K562 (cell line): ENCODE data around the gene PAFAH2. TPM values are rescaled to one million over a fixed set of nuclear protein-coding genes. Genes with fewer than 3 reads are reported as not detected.

Source experiments
- ATF1 ChIP-seq, 2 experiments: fragments of 450-650 bp in 1 of 2; IDR thresholded peaks; 2 replicates each; pipeline ENCODE4 v1.6.1; 2016; ENCODE audit warnings: missing compliant biosample characterization in 1 of 2, missing genetic modification characterization in 1 of 2
- ATF4 ChIP-seq: fragments of 450-650 bp; formaldehyde crosslinking; IDR thresholded peaks from 2 replicates; pipeline ENCODE4 v1.4.0; 2022; ENCODE audit warnings: mild to moderate bottlenecking, moderate library complexity
- BCOR ChIP-seq: fragments of 450-650 bp; IDR thresholded peaks from 2 replicates; pipeline ENCODE4 v1.6.1; 2016
- BDP1 ChIP-seq: IDR thresholded peaks from 3 replicates; pipeline ENCODE4 v1.6.1; 2011; ENCODE audit not compliant: insufficient read length, insufficient read depth
- CREB1 ChIP-seq, 2 experiments: sonication (generic) in 1 of 2; formaldehyde crosslinking in 1 of 2; IDR thresholded peaks; 2 replicates each; pipeline versions ENCODE4 v1.6.1 to v1.8.0; 2012 to 2022; ENCODE audit warnings: inconsistent platforms in 1 of 2, mild to moderate bottlenecking in 1 of 2, missing genetic modification reagents in 1 of 2, moderate library complexity in 1 of 2
- HNRNPL ChIP-seq: fragments of 200-400 bp; formaldehyde crosslinking; IDR thresholded peaks from 2 replicates; pipeline ENCODE4 v1.6.1; 2017; ENCODE audit warnings: low read depth, mild to moderate bottlenecking, low read length
- KDM5B ChIP-seq: fragments of 200-600 bp; sonication (generic); IDR thresholded peaks from 2 replicates; pipeline ENCODE4 v1.6.1; 2012; ENCODE audit warnings: low read depth, mild to moderate bottlenecking, moderate library complexity, low read length, control low read depth, inconsistent platforms; ENCODE audit not compliant: insufficient replicate concordance
- MAFF ChIP-seq: IDR thresholded peaks from 2 replicates; pipeline ENCODE4 v1.6.1; 2012; ENCODE audit warnings: low read length, improper control_type of control experiment
- POLR2AphosphoS2 ChIP-seq: IDR thresholded peaks from 2 replicates; pipeline ENCODE4 v1.6.1; 2012; ENCODE audit warnings: low read length, improper control_type of control experiment
- POLR2B ChIP-seq: fragments of 450-650 bp; IDR thresholded peaks from 2 replicates; pipeline ENCODE4 v1.6.1; 2018; ENCODE audit warnings: low read depth; ENCODE audit not compliant: partially characterized antibody
- PYGO2 ChIP-seq: fragments of 450-650 bp; IDR thresholded peaks from 2 replicates; pipeline ENCODE4 v1.6.1; 2016; ENCODE audit warnings: mild to moderate bottlenecking, missing genetic modification characterization, moderate library complexity, missing compliant biosample characterization
- RNF219 ChIP-seq: fragments of 250-450 bp; sonication (Bioruptor Pico); IDR thresholded peaks from 2 replicates; pipeline ENCODE4 v1.5.0; 2022; ENCODE audit warnings: mild to moderate bottlenecking
- TEAD2 ChIP-seq: fragments of 450-650 bp; IDR thresholded peaks from 2 replicates; pipeline ENCODE4 v1.6.1; 2016; ENCODE audit warnings: missing genetic modification characterization, control low read depth, missing compliant biosample characterization
- ZBTB8A ChIP-seq: fragments of 450-650 bp; IDR thresholded peaks from 2 replicates; pipeline ENCODE4 v1.6.1; 2018; ENCODE audit warnings: mild to moderate bottlenecking, moderate library complexity; ENCODE audit not compliant: partially characterized antibody
- ZFP1 ChIP-seq: fragments of 450-650 bp; formaldehyde crosslinking; IDR thresholded peaks from 2 replicates; pipeline ENCODE4 v1.4.0; 2020; ENCODE audit warnings: mild to moderate bottlenecking, mixed read lengths
- ZFP91 ChIP-seq: sonication (generic); formaldehyde crosslinking; IDR thresholded peaks from 2 replicates; pipeline ENCODE4 v1.8.0; 2022; ENCODE audit warnings: mild to moderate bottlenecking, missing genetic modification reagents
- ZFX ChIP-seq: sonication (generic); formaldehyde crosslinking; IDR thresholded peaks from 2 replicates; pipeline ENCODE4 v1.8.0; 2022; ENCODE audit warnings: mild to moderate bottlenecking, missing genetic modification reagents, moderate library complexity
- ZMIZ1 ChIP-seq, 2 experiments: fragments of 150-350 bp in 1 of 2; IDR thresholded peaks; 2 replicates each; pipeline ENCODE4 v1.6.1; 2012 to 2016; ENCODE audit warnings: low read depth in 2 of 2, low read length in 2 of 2, mild to moderate bottlenecking in 1 of 2, moderate library complexity in 1 of 2
- ZNF121 ChIP-seq: sonication (generic); formaldehyde crosslinking; conservative IDR thresholded peaks from 2 replicates; pipeline ENCODE4 v1.8.0; 2022; ENCODE audit warnings: missing genetic modification reagents
- ZNF253 ChIP-seq: fragments of 250-450 bp; sonication (Bioruptor Pico); conservative IDR thresholded peaks from 2 replicates; pipeline ENCODE4 v1.6.1; 2021; ENCODE audit warnings: mild to moderate bottlenecking
- polyA plus RNA-seq, 8 experiments: library from polyadenylated mRNA; depleted of rRNA in 4 of 8; stranded (reverse) in 5 of 8; unstranded in 3 of 8; fragments of >200 nt; fragmentation: Nextera tagmentation in 2 of 8; fragmentation: Illumina TruSeq in 1 of 8; extraction: Ambion mirVana in 2 of 8; extraction: Trizol in 1 of 8; gene quantifications; 2 replicates each; pipeline versions ENCODE4 v1.2.1 to v1.2.3, GENCODE V29; 2011 to 2014; ENCODE audit warnings: inconsistent platforms in 1 of 8, missing spikeins in 1 of 8
- total RNA-seq, 7 experiments: library from RNA; depleted of rRNA in 6 of 7; stranded (reverse); fragments of >200 nt in 6 of 7; fragmentation: Illumina TruSeq in 2 of 7; extraction: Trizol in 2 of 7; gene quantifications; 2 replicates each; pipeline versions ENCODE4 v1.2.1 to v1.2.3, GENCODE V29; 2011 to 2021; ENCODE audit warnings: low replicate concordance in 1 of 7

The PAFAH2 gene
- total and polyA plus RNA-seq, 9 of the 15 experiments (the other 6 are each of a cell fraction or from before 2014, with no cell fraction given): 4.2 to 10.9 (median 6.8) TPM

DNA sequence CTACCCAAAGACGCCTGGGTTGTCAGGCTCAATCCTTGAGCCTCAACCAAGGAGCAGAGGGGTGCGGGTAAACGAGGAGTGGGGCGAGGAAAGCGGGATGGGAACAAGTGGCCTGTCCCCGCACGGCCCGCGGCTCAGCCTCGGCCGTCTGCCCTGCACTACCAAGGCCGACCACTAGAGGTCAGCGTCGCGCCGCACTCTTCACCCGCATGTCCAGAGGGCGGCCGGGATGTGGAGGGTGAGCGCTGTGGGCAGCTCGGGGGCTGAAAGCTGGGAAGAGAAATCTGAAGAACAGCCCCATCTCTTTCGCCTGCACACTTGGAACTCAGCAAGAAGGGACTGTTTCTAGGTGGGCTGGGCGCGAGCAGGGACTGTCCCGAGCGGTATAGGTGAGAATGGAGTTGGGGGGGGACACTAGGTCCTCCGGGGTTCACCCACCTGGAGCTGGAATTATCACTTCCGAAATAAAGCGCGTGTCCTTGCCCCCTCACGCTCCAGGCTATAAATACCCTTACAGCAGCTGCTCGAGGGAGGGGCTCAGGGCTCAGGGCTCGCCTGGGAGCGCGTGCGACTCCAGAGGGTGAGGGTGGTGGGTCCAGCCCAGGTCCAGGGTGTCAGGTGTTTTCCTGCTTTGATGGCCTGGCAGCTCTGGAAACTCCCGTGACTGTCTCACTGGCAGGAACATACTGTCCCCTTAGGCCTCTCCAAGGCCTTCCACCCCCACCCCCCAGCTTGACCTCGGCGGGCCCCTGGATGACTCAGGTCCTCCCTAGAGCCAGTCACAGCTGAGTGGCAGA lies 38.3 kb upstream of the PAFAH2 start (continued):
- no peak for TF ChIP-seq ZMIZ1 (IDR thresholded peaks at IDR 0.05; ENCODE audit: low read depth in 2 of 2, low read length in 2 of 2)
- TF ChIP-seq BCOR: no peak
- TF ChIP-seq ZNF121: no peak
- no peak for TF ChIP-seq POLR2AphosphoS2
- no peak; the same call in 1 of the 2 replicates for TF ChIP-seq ZFX
- no peak for TF ChIP-seq BDP1
- no peak for TF ChIP-seq ZFP1 (CRISPR knock-in tag)
- no peak for TF ChIP-seq ZBTB8A
- no peak for TF ChIP-seq ZNF253
- no peak for TF ChIP-seq MAFF
- TF ChIP-seq PYGO2 (tag): no peak
- no peak for TF ChIP-seq POLR2B
- no peak for TF ChIP-seq ATF1 (CRISPR knock-in tag; IDR thresholded peaks at IDR 0.05)
- TF ChIP-seq ATF1 (tag; IDR thresholded peaks at IDR 0.05): no peak
- peak; percentile 55; the same call in 1 of the 2 replicates for TF ChIP-seq ATF4 (CRISPR knock-in tag)
- TF ChIP-seq RNF219 (CRISPR knock-in tag): no peak
- no peak for TF ChIP-seq HNRNPL
- TF ChIP-seq KDM5B: no peak
- no peak for TF ChIP-seq ZFP91
- no peak for TF ChIP-seq CREB1 (IDR thresholded peaks at IDR 0.05)
- TF ChIP-seq CREB1 (CRISPR knock-in tag; IDR thresholded peaks at IDR 0.05): no peak
- no peak for TF ChIP-seq TEAD2 (tag)
